D721Med (cell line): Measurements from ENCODE around the gene EME1.

ENCODE experiments used
- DNase-seq: peaks from one replicate; pipeline ENCODE4 v3.0.0; 2011; ENCODE audit warnings: low spot score; ENCODE audit not compliant: insufficient read length
- FAIRE-seq: peaks from 2 replicates; lab custom pipeline; 2011; peaks lifted over from hg19 to GRCh38; lab: Jason Lieb, UNC
- CTCF ChIP-seq: IDR thresholded peaks from 2 replicates; pipeline ENCODE4 v1.5.1; 2012; ENCODE audit warnings: mild to moderate bottlenecking, control low read depth; ENCODE audit not compliant: insufficient read depth; ENCODE audit errors: missing control alignments

Gene EME1

GRCh38 chr17:50350733-50351132 is 22.3 kb upstream of the EME1 start:
- DNase-seq (no peak), FAIRE-seq (no peak)
- TF ChIP-seq CTCF, result no peak

GRCh38 chr17:50352072-50352692 is 20.8 kb upstream of the EME1 start:
- DNase-seq (no peak), FAIRE-seq (no peak)
- TF ChIP-seq CTCF, result no peak

- no peak for TF ChIP-seq CTCF
- DNase-seq, result no peak
- no peak for FAIRE-seq
Measured at GRCh38 chr17:50352693-50353599, 20.1 kb upstream of the EME1 start.

- FAIRE-seq (no peak), DNase-seq (no peak)
- no peak for TF ChIP-seq CTCF
Measured at GRCh38 chr17:50353600-50354195, 19.3 kb upstream of the EME1 start.

- no peak for FAIRE-seq
- no peak for TF ChIP-seq CTCF
- no peak for DNase-seq
Measured at GRCh38 chr17:50354198-50354597, 18.8 kb upstream of the EME1 start.

- TF ChIP-seq CTCF, result no peak
- DNase-seq (no peak), FAIRE-seq (no peak)
Measured at GRCh38 chr17:50354776-50355175, 18.3 kb upstream of the EME1 start.

GRCh38 chr17:50355336-50355700 is 17.7 kb upstream of the EME1 start:
- DNase-seq, result no peak
- no peak for TF ChIP-seq CTCF
- FAIRE-seq, result no peak
